ENCODE results near the gene EYS. TPM values are rescaled to one million over a fixed set of nuclear protein-coding genes. Genes with fewer than 3 reads are reported as not detected.

Gene EYS
- total and polyA plus RNA-seq, 2 donors from 2014 or later: not detected

DNA sequence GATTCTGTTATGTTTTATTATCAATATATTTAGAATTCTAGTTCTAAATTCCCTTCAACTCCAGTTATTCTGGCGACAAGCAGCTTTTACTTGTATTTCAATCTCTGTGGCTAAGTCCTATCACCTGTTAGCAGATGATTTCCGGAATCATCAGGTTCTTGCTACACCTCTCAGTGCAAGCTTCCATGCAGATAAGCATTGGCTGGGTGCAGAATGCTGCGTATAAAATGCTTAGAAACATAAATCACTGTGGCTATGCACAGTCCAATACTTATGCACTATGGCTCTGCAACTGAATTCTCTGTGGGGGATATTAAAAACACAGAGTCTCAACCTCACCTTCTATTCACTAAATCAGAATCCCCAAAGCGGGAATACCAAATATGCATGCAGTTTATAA lies 720.0 kb downstream of the EYS start:
- TF ChIP-seq, protein P1, sequence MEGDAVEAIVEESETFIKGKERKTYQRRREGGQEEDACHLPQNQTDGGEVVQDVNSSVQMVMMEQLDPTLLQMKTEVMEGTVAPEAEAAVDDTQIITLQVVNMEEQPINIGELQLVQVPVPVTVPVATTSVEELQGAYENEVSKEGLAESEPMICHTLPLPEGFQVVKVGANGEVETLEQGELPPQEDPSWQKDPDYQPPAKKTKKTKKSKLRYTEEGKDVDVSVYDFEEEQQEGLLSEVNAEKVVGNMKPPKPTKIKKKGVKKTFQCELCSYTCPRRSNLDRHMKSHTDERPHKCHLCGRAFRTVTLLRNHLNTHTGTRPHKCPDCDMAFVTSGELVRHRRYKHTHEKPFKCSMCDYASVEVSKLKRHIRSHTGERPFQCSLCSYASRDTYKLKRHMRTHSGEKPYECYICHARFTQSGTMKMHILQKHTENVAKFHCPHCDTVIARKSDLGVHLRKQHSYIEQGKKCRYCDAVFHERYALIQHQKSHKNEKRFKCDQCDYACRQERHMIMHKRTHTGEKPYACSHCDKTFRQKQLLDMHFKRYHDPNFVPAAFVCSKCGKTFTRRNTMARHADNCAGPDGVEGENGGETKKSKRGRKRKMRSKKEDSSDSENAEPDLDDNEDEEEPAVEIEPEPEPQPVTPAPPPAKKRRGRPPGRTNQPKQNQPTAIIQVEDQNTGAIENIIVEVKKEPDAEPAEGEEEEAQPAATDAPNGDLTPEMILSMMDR (IDR thresholded peaks at IDR 0.05; ENCODE audit: borderline replicate concordance, extremely low read depth, insufficient read depth): no peak
- no peak overlapping the region for H3K4me3 ChIP-seq (ENCODE audit: low read length in 3 of 3)
- no peaks in the 10 kb centered on the region for H3K36me3 ChIP-seq (ENCODE audit: control insufficient read depth in 2 of 3, insufficient read depth in 3 of 3, low read length in 3 of 3)
- no peak overlapping the region for H3K27ac ChIP-seq (ENCODE audit: low read depth in 2 of 2, low read length in 2 of 2)
- no peaks in the 10 kb centered on the region for H3K27me3 ChIP-seq (ENCODE audit: control insufficient read depth, insufficient read depth, low read length)
- intact Hi-C loops (cut with DNase I): no loop called here
- FAIRE-seq: no peak
- no peaks in the 10 kb centered on the region for H3K4me1 ChIP-seq (ENCODE audit: control insufficient read depth in 2 of 3, insufficient read depth in 2 of 3, low read depth in 1 of 3, low read length in 3 of 3)
- H3K9ac ChIP-seq (ENCODE audit: low read length in 3 of 3): no peak overlapping the region
- DNase-seq: no peak
- no peaks in the 10 kb centered on the region for H3K9me3 ChIP-seq (ENCODE audit: control insufficient read depth in 2 of 3, insufficient read depth in 1 of 3, low read length in 3 of 3)

DNA sequence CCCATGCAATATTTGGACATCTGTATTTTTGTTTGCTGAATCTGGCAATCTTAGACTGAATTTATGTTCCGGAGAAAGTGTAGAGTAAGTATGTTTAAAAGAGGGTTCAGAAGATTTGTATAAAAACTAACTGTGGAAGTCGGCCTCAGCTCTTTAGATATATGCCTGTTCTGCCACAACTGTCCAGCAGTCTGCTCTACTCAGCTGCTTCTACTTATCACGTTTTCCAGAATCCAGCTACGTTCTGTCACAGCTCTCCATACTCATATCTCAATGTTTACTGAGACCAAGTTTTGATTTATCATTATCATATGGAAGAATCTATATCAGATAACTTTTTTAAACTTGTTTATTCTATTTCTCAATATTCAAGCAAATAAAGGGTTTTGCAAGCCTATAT lies 721.3 kb downstream of the EYS start:
- peak in 1 of 5 donors; percentile 0 for DNase-seq

DNA sequence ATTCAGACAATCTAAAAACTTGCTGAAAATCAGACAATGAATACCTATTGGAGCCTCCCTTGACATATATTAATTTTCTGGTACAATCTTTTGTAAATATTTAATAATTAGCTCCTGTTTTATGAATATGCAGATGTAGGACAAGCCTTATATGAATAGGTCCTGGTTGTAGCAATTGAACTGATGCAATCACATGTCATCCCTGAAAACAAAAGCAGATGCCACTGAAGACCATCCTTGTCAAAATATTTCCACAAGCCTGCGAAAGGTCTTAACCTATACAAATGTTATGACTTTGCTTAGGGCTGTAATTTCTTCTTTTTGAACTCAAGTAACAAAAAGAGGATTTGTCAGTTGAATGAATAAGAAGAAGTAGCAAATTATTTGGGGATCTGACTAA lies 722.1 kb downstream of the EYS start:
- DNase-seq (no peak), FAIRE-seq (no peak)
- H3K9me3 ChIP-seq (ENCODE audit: control insufficient read depth in 2 of 3, insufficient read depth in 1 of 3, low read length in 3 of 3): no peaks in the 10 kb centered on the region
- H3K36me3 ChIP-seq (ENCODE audit: control insufficient read depth in 2 of 3, insufficient read depth in 3 of 3, low read length in 3 of 3): no peaks in the 10 kb centered on the region
- TF ChIP-seq, protein P1 (IDR thresholded peaks at IDR 0.05; ENCODE audit: borderline replicate concordance, extremely low read depth, insufficient read depth): no peak
- H3K27ac ChIP-seq (ENCODE audit: low read depth in 2 of 2, low read length in 2 of 2): no peak overlapping the region
- no peaks in the 10 kb centered on the region for H3K27me3 ChIP-seq (ENCODE audit: control insufficient read depth, insufficient read depth, low read length)
- intact Hi-C loops (cut with DNase I): no loop called here
- H3K9ac ChIP-seq (ENCODE audit: low read length in 3 of 3): no peak overlapping the region
- no peak overlapping the region for H3K4me3 ChIP-seq (ENCODE audit: low read length in 3 of 3)
- H3K4me1 ChIP-seq (ENCODE audit: control insufficient read depth in 2 of 3, insufficient read depth in 2 of 3, low read depth in 1 of 3, low read length in 3 of 3): no peaks in the 10 kb centered on the region

More for the DNA sequence above, 721.3 kb downstream of the EYS start:
- intact Hi-C loops (cut with DNase I): no loop called here
- FAIRE-seq: no peak
- Histone ChIP-seq H3K9me3 (ENCODE audit: control insufficient read depth in 2 of 3, insufficient read depth in 1 of 3, low read length in 3 of 3) (no peaks in the 10 kb centered on the region), H3K27ac (ENCODE audit: low read depth in 2 of 2, low read length in 2 of 2) (no peak overlapping the region), H3K4me3 (ENCODE audit: low read length in 3 of 3) (no peak overlapping the region), H3K27me3 (ENCODE audit: control insufficient read depth, insufficient read depth, low read length) (no peaks in the 10 kb centered on the region), H3K9ac (ENCODE audit: low read length in 3 of 3) (no peak overlapping the region), H3K36me3 (ENCODE audit: control insufficient read depth in 2 of 3, insufficient read depth in 3 of 3, low read length in 3 of 3) (no peaks in the 10 kb centered on the region), H3K4me1 (ENCODE audit: control insufficient read depth in 2 of 3, insufficient read depth in 2 of 3, low read depth in 1 of 3, low read length in 3 of 3) (no peaks in the 10 kb centered on the region)
- TF ChIP-seq, protein P1 (IDR thresholded peaks at IDR 0.05; ENCODE audit: borderline replicate concordance, extremely low read depth, insufficient read depth): no peak

DNA sequence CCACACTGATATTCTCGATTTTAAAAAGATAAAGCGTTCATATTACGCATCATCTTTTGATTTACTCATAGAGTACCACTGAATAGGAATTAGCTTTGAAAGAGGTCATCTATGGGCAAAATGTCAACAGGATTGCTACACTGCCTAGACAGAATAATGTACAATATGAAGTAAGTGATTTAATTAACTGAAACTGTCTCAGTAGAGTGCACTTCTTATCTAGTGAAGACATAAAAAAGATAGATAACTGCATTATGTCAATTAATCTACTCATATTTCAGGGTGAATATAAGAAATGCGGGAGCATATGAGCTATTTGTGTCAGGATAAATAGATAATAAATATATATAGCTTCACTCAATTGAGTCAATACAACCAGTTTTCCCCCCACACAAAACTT lies 723.9 kb downstream of the EYS start:
- H3K4me3 ChIP-seq (ENCODE audit: low read length in 3 of 3): no peak overlapping the region
- DNase-seq (no peak), FAIRE-seq (no peak)
- H3K36me3 ChIP-seq (ENCODE audit: control insufficient read depth in 2 of 3, insufficient read depth in 3 of 3, low read length in 3 of 3): no peaks in the 10 kb centered on the region
- no peaks in the 10 kb centered on the region for H3K9me3 ChIP-seq (ENCODE audit: control insufficient read depth in 2 of 3, insufficient read depth in 1 of 3, low read length in 3 of 3)
- H3K4me1 ChIP-seq (ENCODE audit: control insufficient read depth in 2 of 3, insufficient read depth in 2 of 3, low read depth in 1 of 3, low read length in 3 of 3): no peaks in the 10 kb centered on the region
- TF ChIP-seq, protein P1 (IDR thresholded peaks at IDR 0.05; ENCODE audit: borderline replicate concordance, extremely low read depth, insufficient read depth): no peak
- H3K9ac ChIP-seq (ENCODE audit: low read length in 3 of 3): no peak overlapping the region
- H3K27ac ChIP-seq (ENCODE audit: low read depth in 2 of 2, low read length in 2 of 2): no peak overlapping the region
- H3K27me3 ChIP-seq (ENCODE audit: control insufficient read depth, insufficient read depth, low read length): no peaks in the 10 kb centered on the region
- intact Hi-C loops (cut with DNase I): no loop called here

Data from kidney (tissue), 14 donors.